Measurements from ENCODE around the gene BACH2. TPM values are rescaled to one million over a fixed set of nuclear protein-coding genes. Genes with fewer than 3 reads are reported as not detected.

Gene BACH2
- total RNA-seq, 1 experiment from 2014 or later, result 3.3 TPM

DNA sequence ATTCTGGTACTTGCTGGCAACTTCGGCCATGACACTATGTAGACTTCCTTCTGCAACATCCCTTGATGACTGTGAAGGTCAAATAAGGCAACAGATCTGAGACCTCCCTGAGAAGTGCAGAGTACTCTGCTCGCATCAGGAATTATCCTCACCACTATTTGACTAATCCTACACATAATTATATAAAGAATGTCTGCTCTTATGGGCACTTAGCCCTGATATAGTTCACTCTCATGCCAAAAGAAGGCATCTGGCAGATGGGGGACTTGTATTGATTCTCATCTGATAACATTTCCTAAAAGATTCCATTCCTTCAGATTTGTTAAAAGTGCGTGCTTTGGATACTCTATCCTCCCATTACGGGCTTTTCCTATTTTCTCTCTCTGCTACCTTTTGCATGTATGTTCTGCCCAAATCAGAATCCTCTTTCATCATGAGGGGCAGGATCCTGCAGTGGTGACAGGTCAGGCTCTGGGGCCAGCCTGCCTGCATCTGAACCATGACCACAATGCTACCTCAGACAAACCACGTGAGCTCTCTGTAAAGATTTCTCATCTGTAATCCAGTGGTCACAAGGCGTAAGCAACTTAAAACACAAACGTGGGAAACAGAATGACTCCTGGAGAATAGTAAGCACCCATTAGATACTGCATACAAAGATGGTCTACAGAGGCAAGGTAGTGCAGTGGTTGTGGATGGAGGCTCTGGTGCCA is 268.4 kb downstream of the BACH2 start:
- ChIA-PET RAD21 (ENCODE audit: low non-redundant PET in 1 of 2, low total read pairs in 2 of 2, uncharacterized antibody in 2 of 2, unreplicated experiment in 2 of 2) (no interaction called here), POLR2A (no interaction called here), CTCF (no interaction called here)
- H3K4me3 ChIP-seq (replicated peaks in 1 of 2; ENCODE audit: low read depth in 1 of 2, low read length in 2 of 2), result no peak overlapping the region
- no peak overlapping the region for H3K27ac ChIP-seq (ENCODE audit: low read depth, low read length)
- no peak for TF ChIP-seq SP1 (IDR thresholded peaks at IDR 0.05; ENCODE audit: low read depth)
- TF ChIP-seq, protein P1, sequence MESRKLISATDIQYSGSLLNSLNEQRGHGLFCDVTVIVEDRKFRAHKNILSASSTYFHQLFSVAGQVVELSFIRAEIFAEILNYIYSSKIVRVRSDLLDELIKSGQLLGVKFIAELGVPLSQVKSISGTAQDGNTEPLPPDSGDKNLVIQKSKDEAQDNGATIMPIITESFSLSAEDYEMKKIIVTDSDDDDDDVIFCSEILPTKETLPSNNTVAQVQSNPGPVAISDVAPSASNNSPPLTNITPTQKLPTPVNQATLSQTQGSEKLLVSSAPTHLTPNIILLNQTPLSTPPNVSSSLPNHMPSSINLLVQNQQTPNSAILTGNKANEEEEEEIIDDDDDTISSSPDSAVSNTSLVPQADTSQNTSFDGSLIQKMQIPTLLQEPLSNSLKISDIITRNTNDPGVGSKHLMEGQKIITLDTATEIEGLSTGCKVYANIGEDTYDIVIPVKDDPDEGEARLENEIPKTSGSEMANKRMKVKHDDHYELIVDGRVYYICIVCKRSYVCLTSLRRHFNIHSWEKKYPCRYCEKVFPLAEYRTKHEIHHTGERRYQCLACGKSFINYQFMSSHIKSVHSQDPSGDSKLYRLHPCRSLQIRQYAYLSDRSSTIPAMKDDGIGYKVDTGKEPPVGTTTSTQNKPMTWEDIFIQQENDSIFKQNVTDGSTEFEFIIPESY (IDR thresholded peaks at IDR 0.05; ENCODE audit: extremely low read depth, insufficient replicate concordance, low read length), result no peak
- no peak for TF ChIP-seq RAD21 (IDR thresholded peaks at IDR 0.05; ENCODE audit: low read depth)
- no peak for TF ChIP-seq SRF (IDR thresholded peaks at IDR 0.05; ENCODE audit: low read depth)
- TF ChIP-seq SIN3A (IDR thresholded peaks at IDR 0.05; ENCODE audit: low read depth), result no peak
- TF ChIP-seq, protein P2, sequence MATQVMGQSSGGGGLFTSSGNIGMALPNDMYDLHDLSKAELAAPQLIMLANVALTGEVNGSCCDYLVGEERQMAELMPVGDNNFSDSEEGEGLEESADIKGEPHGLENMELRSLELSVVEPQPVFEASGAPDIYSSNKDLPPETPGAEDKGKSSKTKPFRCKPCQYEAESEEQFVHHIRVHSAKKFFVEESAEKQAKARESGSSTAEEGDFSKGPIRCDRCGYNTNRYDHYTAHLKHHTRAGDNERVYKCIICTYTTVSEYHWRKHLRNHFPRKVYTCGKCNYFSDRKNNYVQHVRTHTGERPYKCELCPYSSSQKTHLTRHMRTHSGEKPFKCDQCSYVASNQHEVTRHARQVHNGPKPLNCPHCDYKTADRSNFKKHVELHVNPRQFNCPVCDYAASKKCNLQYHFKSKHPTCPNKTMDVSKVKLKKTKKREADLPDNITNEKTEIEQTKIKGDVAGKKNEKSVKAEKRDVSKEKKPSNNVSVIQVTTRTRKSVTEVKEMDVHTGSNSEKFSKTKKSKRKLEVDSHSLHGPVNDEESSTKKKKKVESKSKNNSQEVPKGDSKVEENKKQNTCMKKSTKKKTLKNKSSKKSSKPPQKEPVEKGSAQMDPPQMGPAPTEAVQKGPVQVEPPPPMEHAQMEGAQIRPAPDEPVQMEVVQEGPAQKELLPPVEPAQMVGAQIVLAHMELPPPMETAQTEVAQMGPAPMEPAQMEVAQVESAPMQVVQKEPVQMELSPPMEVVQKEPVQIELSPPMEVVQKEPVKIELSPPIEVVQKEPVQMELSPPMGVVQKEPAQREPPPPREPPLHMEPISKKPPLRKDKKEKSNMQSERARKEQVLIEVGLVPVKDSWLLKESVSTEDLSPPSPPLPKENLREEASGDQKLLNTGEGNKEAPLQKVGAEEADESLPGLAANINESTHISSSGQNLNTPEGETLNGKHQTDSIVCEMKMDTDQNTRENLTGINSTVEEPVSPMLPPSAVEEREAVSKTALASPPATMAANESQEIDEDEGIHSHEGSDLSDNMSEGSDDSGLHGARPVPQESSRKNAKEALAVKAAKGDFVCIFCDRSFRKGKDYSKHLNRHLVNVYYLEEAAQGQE (IDR thresholded peaks at IDR 0.05; ENCODE audit: low read depth), result no peak
- no peak for TF ChIP-seq JUND (IDR thresholded peaks at IDR 0.05)
- no peak for TF ChIP-seq YY1 (IDR thresholded peaks at IDR 0.05; ENCODE audit: extremely low read depth, insufficient replicate concordance, low read depth, low read length)
- TF ChIP-seq CEBPB (IDR thresholded peaks at IDR 0.05; ENCODE audit: low read depth), result no peak
- no peak for TF ChIP-seq EZH2phosphoT487 (IDR thresholded peaks at IDR 0.05; ENCODE audit: borderline replicate concordance)
- no peak for TF ChIP-seq ZFX (IDR thresholded peaks at IDR 0.05)
- TF ChIP-seq, protein P3, sequence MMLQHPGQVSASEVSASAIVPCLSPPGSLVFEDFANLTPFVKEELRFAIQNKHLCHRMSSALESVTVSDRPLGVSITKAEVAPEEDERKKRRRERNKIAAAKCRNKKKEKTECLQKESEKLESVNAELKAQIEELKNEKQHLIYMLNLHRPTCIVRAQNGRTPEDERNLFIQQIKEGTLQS (IDR thresholded peaks at IDR 0.05), result no peak
- TF ChIP-seq TCF7L2 (IDR thresholded peaks at IDR 0.05; ENCODE audit: borderline replicate concordance, extremely low read depth, insufficient read depth, insufficient read length), result no peak
- no peak for TF ChIP-seq ELF1 (IDR thresholded peaks at IDR 0.05; ENCODE audit: borderline replicate concordance, low read depth)
- no peak for TF ChIP-seq POLR2AphosphoS5 (IDR thresholded peaks at IDR 0.05; ENCODE audit: low read depth, low read length)
- TF ChIP-seq, protein P4, sequence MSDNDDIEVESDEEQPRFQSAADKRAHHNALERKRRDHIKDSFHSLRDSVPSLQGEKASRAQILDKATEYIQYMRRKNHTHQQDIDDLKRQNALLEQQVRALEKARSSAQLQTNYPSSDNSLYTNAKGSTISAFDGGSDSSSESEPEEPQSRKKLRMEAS (IDR thresholded peaks at IDR 0.05), result no peak
- no peak for TF ChIP-seq CBX3 (IDR thresholded peaks at IDR 0.05; ENCODE audit: low read depth)
- no peak for TF ChIP-seq EGR1 (IDR thresholded peaks at IDR 0.05; ENCODE audit: low read depth)
- no peaks in the 10 kb centered on the region for H3K36me3 ChIP-seq (ENCODE audit: control insufficient read depth in 1 of 2, insufficient read depth in 2 of 2, low read length in 2 of 2)
- BruUV-seq (replicated peaks), result no TSS peak
- H3K4me1 ChIP-seq (ENCODE audit: control insufficient read depth in 1 of 2, insufficient read depth in 2 of 2, low read length in 2 of 2), result peaks cover 0 to 9% of the 10 kb centered on the region in 2 experiments; a peak in 2 of 4 replicates
- H3K9me3 ChIP-seq (ENCODE audit: control insufficient read depth in 1 of 2, insufficient read depth in 1 of 2, low read depth in 1 of 2, low read length in 2 of 2), result no peaks in the 10 kb centered on the region
- no peak for ATAC-seq
- no peak overlapping the region for H3K4me2 ChIP-seq (ENCODE audit: low read length)
- H3K79me2 ChIP-seq (ENCODE audit: insufficient read depth, low read length), result no peaks in the 10 kb centered on the region
- DNase-seq (ENCODE audit: low read depth, low spot score), result no peak
- intact Hi-C loops (cut with micrococcal nuclease), result no loop called here
- no peaks in the 10 kb centered on the region for H3K27me3 ChIP-seq (ENCODE audit: insufficient read depth, low read length)
- H2AFZ ChIP-seq (ENCODE audit: low read depth, low read length, poor library complexity, severe bottlenecking), result no peak overlapping the region
- no peaks in the 10 kb centered on the region for H3K9me2 ChIP-seq (ENCODE audit: insufficient read depth)
- H3K9ac ChIP-seq (ENCODE audit: low read length), result no peak overlapping the region
- no peaks in the 10 kb centered on the region for H4K20me1 ChIP-seq (ENCODE audit: insufficient read depth)

All from HCT116 (cell line).